Mononuclear cell (primary cell): ENCODE results near the gene STUB1. TPM values are rescaled to one million over a fixed set of nuclear protein-coding genes. Genes with fewer than 3 reads are reported as not detected.

Experiments
- H3K27me3 ChIP-seq: 2 replicates; pipeline ENCODE4 v1.6.0; 2011; ENCODE audit warnings: low read length, control low read depth; ENCODE audit not compliant: insufficient read depth
- H3K4me1 ChIP-seq: 2 replicates; pipeline ENCODE4 v1.5.1; 2011; ENCODE audit warnings: mild to moderate bottlenecking, low read length, control low read depth; ENCODE audit not compliant: insufficient read depth
- H3K4me3 ChIP-seq: 2 replicates; pipeline ENCODE4 v1.5.1; 2011; ENCODE audit warnings: mild to moderate bottlenecking, low read length, moderate library complexity
- H3K9me3 ChIP-seq: 2 replicates; pipeline ENCODE4 v1.5.1; 2011; ENCODE audit warnings: low read depth, mild to moderate bottlenecking, control low read depth, low read length
- total RNA-seq: library from RNA; depleted of rRNA; stranded (reverse); fragments of >200 nt; gene quantifications from one replicate; pipeline ENCODE4 v1.2.3, GENCODE V29; 2012

The STUB1 gene
- total RNA-seq, 1 donor, result 39.0 TPM

- no peak overlapping the region for H3K4me3 ChIP-seq
- H3K9me3 ChIP-seq, result no peaks in the 10 kb centered on the region
- H3K4me1 ChIP-seq, result peaks cover 8% of the 10 kb centered on the region
- peaks cover 35% of the 10 kb centered on the region for H3K27me3 ChIP-seq
Observed at GRCh38 chr16:702341-702740, 22.1 kb downstream of the STUB1 start.

DNA sequence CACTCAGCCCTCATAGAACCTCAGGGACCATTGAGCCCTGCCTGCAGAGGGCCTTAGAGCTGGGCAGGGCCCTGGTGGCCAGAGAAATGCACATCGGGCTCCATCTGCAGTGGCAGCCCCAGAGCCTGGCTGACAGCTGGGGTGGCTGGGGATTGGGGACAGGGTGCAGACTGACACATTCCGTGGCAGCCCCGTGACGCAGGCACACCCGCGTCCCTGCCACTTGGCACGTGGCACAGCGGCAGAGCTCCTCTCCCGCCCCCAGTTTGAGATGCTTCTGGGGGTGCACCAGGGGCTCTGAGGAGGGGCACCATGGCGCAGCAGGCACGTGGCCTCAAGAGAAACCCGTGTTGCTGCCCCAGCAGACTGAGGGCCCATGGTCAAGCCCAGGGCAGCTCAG lies 23.2 kb downstream of the STUB1 start:
- Histone ChIP-seq H3K9me3 (no peaks in the 10 kb centered on the region), H3K4me3 (no peak overlapping the region), H3K27me3 (peaks cover 40% of the 10 kb centered on the region), H3K4me1 (peaks cover 8% of the 10 kb centered on the region)

- Histone ChIP-seq H3K27me3 (peaks cover 40% of the 10 kb centered on the region), H3K4me1 (peaks cover 8% of the 10 kb centered on the region), H3K4me3 (no peak overlapping the region), H3K9me3 (no peaks in the 10 kb centered on the region)
Observed at GRCh38 chr16:704047-704446, 23.8 kb downstream of the STUB1 start.

DNA sequence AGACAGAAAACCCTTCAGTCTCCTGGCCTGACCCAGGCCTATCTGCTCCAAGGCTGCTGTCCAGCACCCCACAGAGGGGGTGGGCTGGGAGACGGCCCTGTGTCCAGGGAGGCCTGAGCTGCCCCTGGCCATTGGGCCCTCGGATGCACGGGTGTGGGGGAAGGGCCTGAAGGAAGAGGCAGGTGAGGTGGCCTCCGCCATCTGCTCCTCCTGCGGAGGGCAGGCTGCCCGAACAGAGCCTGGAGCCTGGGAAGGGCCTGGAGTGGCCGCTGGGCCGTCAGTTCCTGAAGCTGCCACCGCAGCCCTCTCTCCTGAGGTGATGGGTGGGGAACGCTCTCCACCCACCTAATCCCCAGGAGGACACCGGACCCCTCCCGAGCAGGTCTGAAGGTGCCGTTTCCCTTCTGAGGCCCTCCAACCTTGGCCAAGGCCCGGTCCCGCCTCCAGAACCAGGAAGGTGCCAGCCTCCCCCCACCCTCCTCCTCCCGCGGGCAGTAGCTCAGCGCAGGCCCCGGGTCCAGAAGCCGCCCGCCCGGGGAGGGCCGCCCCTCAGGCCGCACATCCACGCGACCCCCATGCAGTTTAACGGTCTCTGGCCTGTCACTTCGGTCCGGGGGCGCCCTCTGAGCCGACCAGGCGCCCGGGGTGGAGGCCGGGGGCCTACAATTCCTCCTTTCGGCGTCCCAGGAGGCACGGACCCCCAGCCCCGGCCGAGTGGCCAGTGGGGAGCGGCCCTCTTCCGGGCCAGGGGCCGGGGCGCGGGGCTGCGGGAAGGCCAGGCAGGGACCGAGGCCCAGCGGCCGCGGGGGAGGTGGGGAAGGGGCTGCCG lies 24.6 kb downstream of the STUB1 start:
- H3K27me3 ChIP-seq, result peaks cover 43% of the 10 kb centered on the region
- H3K4me1 ChIP-seq, result peaks cover 8% of the 10 kb centered on the region
- no peak overlapping the region for H3K4me3 ChIP-seq
- H3K9me3 ChIP-seq, result no peaks in the 10 kb centered on the region

- Histone ChIP-seq H3K27me3 (peaks cover 40% of the 10 kb centered on the region), H3K4me3 (no peak within 1 kb of the TSS), H3K4me1 (no peaks in the 10 kb centered on the region), H3K9me3 (no peaks in the 10 kb centered on the region)
Observed at GRCh38 chr16:705431-706188, 25.4 kb downstream of the STUB1 start, which contains the start of gene FBXL16. FBXL16 (minus strand) TSS chr16:705801; CDS start chr16:697405, 8,396 bp downstream.

DNA sequence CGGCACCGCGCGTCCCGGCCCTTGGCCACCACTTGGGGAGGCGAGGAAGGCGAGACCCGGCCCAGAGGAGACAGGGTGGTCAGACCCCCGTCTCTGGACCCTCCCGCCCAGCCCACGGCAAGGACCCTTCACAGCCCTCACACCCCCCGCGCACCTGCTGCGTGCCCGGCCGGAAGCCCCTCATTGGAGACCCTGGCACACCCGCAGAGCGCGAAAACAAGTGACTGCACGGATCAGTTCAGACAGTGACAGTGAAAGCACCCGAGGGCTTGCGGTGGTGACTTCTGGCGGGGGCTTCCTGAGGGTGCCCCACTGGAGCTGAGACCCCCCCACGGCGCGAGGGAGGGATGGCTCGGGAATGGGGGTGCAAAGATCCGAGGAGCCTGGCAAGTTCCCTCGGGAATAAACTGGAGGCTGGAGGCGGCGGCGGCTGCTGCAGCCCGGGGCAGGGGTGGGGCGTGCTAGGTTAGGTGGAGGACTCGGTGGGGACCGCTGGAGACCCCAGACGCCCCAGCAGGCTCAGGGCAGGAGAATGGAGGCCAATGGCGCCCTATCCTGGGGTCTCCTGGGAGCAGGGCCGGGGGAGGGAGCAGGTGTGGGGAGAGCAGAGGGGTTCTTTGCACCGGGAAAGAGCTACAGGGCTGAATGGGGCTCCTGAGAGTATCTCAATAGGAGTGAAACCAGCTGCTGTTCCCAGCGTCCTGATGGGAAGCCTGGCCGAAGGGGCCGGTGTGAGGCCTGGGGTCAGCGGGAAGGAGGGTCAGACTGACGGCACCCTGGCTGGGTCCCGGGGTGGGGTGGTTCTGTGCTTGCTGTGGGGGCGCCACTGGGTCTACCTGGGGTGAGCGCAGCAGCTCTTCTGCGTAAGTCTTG lies 26.2 kb downstream of the STUB1 start:
- H3K9me3 ChIP-seq, result no peaks in the 10 kb centered on the region
- H3K4me1 ChIP-seq, result no peaks in the 10 kb centered on the region
- no peak overlapping the region for H3K4me3 ChIP-seq
- H3K27me3 ChIP-seq, result peaks cover 35% of the 10 kb centered on the region

DNA sequence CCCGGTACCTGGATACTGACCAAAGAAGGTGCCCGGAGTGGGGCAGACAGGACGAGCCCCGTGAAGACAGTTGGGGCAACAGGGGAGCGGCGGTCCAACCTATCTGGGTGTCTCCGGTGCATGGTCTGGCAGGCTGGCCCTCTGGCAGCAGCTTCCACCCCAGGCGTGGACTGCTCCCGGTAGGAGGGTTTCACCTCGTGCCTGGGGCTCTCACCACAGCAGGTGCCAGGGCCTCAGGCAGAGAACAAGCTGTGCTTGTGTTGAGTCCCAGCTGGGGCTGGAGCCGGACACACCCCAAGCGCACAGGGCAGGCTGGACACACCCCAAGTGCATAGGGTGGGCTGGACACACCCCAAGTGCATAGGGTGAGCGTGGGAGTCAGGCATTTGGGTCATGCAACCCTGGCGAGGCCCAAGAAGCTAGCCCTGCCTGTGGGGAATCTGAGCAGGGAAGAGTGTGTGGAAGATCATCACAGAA lies 26.9 kb downstream of the STUB1 start:
- no peak overlapping the region for H3K4me3 ChIP-seq
- H3K4me1 ChIP-seq, result peaks cover 6% of the 10 kb centered on the region
- H3K27me3 ChIP-seq, result peaks cover 34% of the 10 kb centered on the region
- no peaks in the 10 kb centered on the region for H3K9me3 ChIP-seq

GRCh38 chr16:708019-708418 lies 27.8 kb downstream of the STUB1 start:
- Histone ChIP-seq H3K27me3 (peaks cover 28% of the 10 kb centered on the region), H3K4me1 (peaks cover 6% of the 10 kb centered on the region), H3K4me3 (no peak overlapping the region), H3K9me3 (no peaks in the 10 kb centered on the region)

- no peak overlapping the region for H3K4me3 ChIP-seq
- no peaks in the 10 kb centered on the region for H3K9me3 ChIP-seq
- H3K27me3 ChIP-seq, result peaks cover 24% of the 10 kb centered on the region
- peaks cover 6% of the 10 kb centered on the region for H3K4me1 ChIP-seq
Observed at GRCh38 chr16:708959-709358, 28.7 kb downstream of the STUB1 start.

DNA sequence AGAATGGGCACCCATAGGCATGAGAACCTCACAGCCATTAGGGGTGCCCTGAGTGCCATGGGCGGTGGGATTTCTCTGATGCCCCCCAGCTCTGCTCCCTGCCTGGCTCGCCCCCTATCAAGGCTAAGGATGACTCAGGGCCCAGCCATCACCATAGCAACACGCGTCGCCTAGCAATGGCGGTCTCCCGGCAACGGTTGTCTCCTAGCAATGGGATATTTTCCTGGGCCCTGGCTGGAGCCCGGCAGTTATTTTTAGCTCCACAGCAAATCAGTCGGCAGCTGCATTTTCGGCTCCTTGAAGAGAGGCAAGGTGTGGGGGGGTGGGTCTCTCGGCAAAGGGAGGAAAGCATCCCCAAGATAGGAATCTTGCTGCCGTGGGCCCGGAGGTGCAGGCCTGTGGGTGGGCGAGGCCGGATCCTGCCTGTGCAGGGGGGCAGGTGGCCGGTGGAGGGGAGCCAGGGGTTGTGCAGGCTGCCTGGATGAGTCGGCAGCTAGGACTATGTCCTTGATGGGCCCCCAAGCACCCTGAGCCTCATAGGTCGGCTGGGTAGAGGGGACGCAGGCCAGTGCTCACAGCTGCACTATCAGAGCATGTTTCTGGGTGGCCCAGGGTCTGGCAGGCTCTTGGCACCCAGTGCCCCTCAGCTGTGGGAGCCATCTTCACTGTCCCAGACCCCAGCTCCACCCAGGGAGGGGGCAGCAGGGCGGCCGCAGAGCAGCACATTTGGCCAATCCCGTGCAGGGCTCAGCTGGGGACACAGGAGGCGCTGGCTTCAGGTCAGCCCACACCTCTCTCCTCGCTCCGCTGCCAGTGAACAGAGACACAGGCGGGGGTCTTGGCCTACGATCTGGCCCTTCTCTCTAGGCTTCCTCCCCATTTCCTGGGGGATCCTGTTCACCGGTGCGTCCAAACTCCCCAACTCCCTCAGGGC lies 29.6 kb downstream of the STUB1 start:
- H3K27me3 ChIP-seq, result peaks cover 19% of the 10 kb centered on the region
- H3K9me3 ChIP-seq, result no peaks in the 10 kb centered on the region
- H3K4me3 ChIP-seq, result no peak overlapping the region
- peaks cover 11% of the 10 kb centered on the region for H3K4me1 ChIP-seq

GRCh38 chr16:710500-711075 lies 30.4 kb downstream of the STUB1 start:
- peaks cover 17% of the 10 kb centered on the region for H3K27me3 ChIP-seq
- peaks cover 15% of the 10 kb centered on the region for H3K4me1 ChIP-seq
- H3K9me3 ChIP-seq, result no peaks in the 10 kb centered on the region
- H3K4me3 ChIP-seq, result no peak overlapping the region

- Histone ChIP-seq H3K4me3 (no peak overlapping the region), H3K4me1 (peaks cover 20% of the 10 kb centered on the region), H3K9me3 (no peaks in the 10 kb centered on the region), H3K27me3 (peaks cover 19% of the 10 kb centered on the region)
Observed at GRCh38 chr16:711084-711483, 30.9 kb downstream of the STUB1 start.

DNA sequence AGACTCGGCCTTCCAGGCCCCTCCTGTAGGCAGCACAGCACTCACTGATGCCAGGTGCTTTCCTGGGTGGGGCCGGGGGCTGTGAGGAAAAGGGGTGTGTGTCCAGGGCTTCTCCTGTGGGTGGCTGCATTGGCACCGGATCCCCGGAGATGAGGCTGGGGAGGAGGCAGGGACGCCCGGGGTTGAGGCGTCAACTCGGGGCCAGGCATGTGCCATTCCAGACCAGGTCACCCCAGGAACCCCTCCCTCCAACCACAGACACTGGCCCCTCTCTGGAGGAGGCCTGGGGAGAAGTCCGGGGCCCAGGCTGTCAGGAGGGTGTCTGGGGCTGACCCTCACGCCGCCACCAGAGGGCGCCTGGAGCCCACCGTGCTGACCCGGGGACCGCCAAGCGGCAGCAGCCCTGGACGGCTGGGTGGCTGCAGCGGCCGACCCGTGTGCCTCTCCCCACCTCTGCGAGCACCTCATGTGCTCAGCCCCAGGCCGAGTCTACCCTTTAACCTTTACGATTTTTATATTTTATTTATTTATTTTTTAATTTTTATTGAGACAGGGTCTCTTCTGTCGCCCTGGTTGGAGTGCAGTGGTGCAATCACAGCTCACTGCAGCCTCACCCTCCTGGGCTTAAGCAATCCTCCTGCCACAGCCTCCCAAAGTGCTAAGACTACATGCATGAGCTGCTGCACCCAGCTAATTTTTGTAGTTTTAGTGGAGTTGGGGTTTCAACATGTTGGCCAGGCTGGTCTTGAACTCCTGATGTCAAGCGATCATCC lies 31.5 kb downstream of the STUB1 start:
- Histone ChIP-seq H3K27me3 (peaks cover 21% of the 10 kb centered on the region), H3K4me3 (no peak overlapping the region), H3K4me1 (peaks cover 23% of the 10 kb centered on the region), H3K9me3 (no peaks in the 10 kb centered on the region)
